Neural crest cell (in vitro differentiated cells): ENCODE results near the gene DNMBP. TPM values are rescaled to one million over a fixed set of nuclear protein-coding genes. Genes with fewer than 3 reads are reported as not detected.
"Not testable (repeated sequence)": the region's sequence is repeated elsewhere in the genome, so short reads cannot be mapped to it uniquely, and the experiment has no call there.

Experiments
- DNase-seq: peaks from one replicate; pipeline ENCODE4 v3.0.0; 2021; ENCODE audit warnings: low read depth, mixed read lengths, low spot score
- H3K27ac Mint-ChIP-seq: one replicate; pipeline ENCODE4 v1.8.0; 2021; ENCODE audit warnings: mild to moderate bottlenecking, mixed read lengths; ENCODE audit not compliant: unreplicated experiment
- H3K27me3 Mint-ChIP-seq: 2 replicates; pipeline ENCODE4 v1.8.0; 2021; ENCODE audit warnings: low read depth, mild to moderate bottlenecking, mixed read lengths
- H3K36me3 Mint-ChIP-seq: 2 replicates; pipeline ENCODE4 v1.8.0; 2021; ENCODE audit warnings: low read depth, mild to moderate bottlenecking, mixed read lengths
- H3K4me1 Mint-ChIP-seq: 2 replicates; pipeline ENCODE4 v1.8.0; 2021; ENCODE audit warnings: mixed read lengths
- H3K4me3 Mint-ChIP-seq: one replicate; pipeline ENCODE4 v1.8.0; 2021; ENCODE audit warnings: mild to moderate bottlenecking, mixed read lengths
- H3K9me3 Mint-ChIP-seq: 2 replicates; pipeline ENCODE4 v1.8.0; 2021; ENCODE audit warnings: mixed read lengths
- total RNA-seq: library from RNA; stranded (reverse); gene quantifications from 2 replicates; pipeline ENCODE4 v1.2.1, GENCODE V29; 2021
- TF ChIP-seq, protein P1 (sequence below): fragments of 200-600 bp; sonication (generic); conservative IDR thresholded peaks from 2 replicates; pipeline ENCODE4 v1.5.0; 2021; ENCODE audit warnings: antibody characterized with exemption, mild to moderate bottlenecking

Gene DNMBP
- total RNA-seq, 1 donor from 2014 or later = 17.8 TPM

GRCh38 chr10:100014071-100014762, 4.5 kb upstream of the DNMBP start:
- H3K27me3 Mint-ChIP-seq = peaks cover 11% of the 10 kb centered on the region
- TF ChIP-seq, protein P1, sequence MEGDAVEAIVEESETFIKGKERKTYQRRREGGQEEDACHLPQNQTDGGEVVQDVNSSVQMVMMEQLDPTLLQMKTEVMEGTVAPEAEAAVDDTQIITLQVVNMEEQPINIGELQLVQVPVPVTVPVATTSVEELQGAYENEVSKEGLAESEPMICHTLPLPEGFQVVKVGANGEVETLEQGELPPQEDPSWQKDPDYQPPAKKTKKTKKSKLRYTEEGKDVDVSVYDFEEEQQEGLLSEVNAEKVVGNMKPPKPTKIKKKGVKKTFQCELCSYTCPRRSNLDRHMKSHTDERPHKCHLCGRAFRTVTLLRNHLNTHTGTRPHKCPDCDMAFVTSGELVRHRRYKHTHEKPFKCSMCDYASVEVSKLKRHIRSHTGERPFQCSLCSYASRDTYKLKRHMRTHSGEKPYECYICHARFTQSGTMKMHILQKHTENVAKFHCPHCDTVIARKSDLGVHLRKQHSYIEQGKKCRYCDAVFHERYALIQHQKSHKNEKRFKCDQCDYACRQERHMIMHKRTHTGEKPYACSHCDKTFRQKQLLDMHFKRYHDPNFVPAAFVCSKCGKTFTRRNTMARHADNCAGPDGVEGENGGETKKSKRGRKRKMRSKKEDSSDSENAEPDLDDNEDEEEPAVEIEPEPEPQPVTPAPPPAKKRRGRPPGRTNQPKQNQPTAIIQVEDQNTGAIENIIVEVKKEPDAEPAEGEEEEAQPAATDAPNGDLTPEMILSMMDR = no peak
- H3K36me3 Mint-ChIP-seq = no peaks in the 10 kb centered on the region
- H3K27ac Mint-ChIP-seq = no peak overlapping the region
- H3K4me1 Mint-ChIP-seq = peaks cover 10% of the 10 kb centered on the region
- no peaks in the 10 kb centered on the region for H3K9me3 Mint-ChIP-seq
- no peak for DNase-seq
- peak overlapping the region; percentile 29 for H3K4me3 Mint-ChIP-seq

- Mint-ChIP-seq H3K4me1 (peaks cover 15% of the 10 kb centered on the region), H3K36me3 (no peaks in the 10 kb centered on the region), H3K9me3 (no peaks in the 10 kb centered on the region), H3K27ac (no peak overlapping the region), H3K27me3 (peaks cover 11% of the 10 kb centered on the region), H3K4me3 (peak overlapping the region; percentile 29)
- TF ChIP-seq, protein P1 = no peak
- DNase-seq = no peak
Observed at GRCh38 chr10:100013621-100014020, 3.9 kb upstream of the DNMBP start.

GRCh38 chr10:100011906-100012305, 2.2 kb upstream of the DNMBP start:
- not testable (repeated sequence) for H3K36me3 Mint-ChIP-seq, H3K27ac Mint-ChIP-seq
- H3K4me1 Mint-ChIP-seq = peaks cover 33% of the 10 kb centered on the region

DNA sequence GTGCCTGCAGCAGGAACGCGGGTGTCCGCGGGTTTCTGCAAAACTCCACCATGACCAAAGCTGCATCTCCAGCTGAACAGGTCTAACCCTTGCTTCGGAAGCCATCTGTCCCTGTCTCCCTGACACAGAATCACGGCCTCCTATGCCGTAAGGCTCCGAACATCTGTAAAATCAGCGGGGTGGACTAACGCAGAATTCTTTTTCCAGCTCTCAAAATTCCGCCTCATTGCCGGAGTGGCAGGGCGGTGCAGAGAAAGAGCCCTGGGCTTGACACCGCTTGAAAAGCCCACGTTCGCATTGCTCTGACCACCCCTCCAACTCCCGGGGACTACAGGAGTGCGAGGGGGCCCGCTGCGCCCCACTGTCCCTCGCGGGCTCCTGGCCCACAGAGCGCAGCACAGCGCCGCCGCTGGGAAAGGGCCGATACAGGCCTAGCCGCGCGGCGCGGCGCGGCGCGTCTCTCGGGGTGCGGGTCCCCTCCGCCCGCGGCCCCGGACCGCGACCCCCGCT, 409 bp downstream of the DNMBP start:
- Mint-ChIP-seq H3K9me3 (no peaks in the 10 kb centered on the region), H3K27me3 (peaks cover 11% of the 10 kb centered on the region), H3K4me3 (peak overlapping the region; percentile 91), H3K4me1 (peaks cover 51% of the 10 kb centered on the region), H3K36me3 (no peaks in the 10 kb centered on the region), H3K27ac (peak overlapping the region; percentile 76)
- DNase-seq = peak; percentile 53
- TF ChIP-seq, protein P1 = no peak

More at GRCh38 chr10:100011906-100012305, 2.2 kb upstream of the DNMBP start:
- DNase-seq, H3K4me3 Mint-ChIP-seq, H3K9me3 Mint-ChIP-seq: not testable (repeated sequence)
- H3K27me3 Mint-ChIP-seq = peaks cover 11% of the 10 kb centered on the region

DNA sequence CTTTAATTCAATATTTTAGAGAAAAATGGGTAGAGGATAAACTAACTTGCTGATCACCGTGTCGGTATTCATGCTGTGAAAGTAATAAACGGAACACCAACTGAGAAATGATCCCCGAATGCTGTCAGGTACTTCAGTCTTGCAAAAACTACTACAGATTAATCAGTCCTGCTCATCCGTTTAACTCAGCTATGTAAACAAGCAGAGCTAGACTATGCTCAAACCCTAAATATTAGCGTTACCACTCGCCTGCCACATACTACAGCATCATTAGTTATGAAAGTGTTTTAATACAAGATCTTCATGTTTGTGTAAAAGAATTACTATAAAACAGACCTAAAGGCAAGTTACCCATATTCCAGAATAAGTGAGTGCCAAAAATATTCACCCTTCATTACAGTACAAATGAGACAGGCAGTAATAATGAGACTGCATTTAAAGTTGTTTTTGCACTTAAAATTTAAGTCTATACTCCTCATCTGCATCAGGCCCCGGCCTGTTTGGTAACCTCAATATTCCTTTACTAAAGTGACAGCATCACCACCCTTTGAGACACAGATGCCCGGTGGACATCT, 952 bp downstream of the DNMBP start:
- Mint-ChIP-seq H3K9me3 (no peaks in the 10 kb centered on the region), H3K27me3 (peaks cover 11% of the 10 kb centered on the region), H3K36me3 (no peaks in the 10 kb centered on the region), H3K4me3 (peak overlapping the region; percentile 91), H3K27ac (peak overlapping the region; percentile 76), H3K4me1 (peaks cover 51% of the 10 kb centered on the region)
- DNase-seq = no peak
- TF ChIP-seq, protein P1 = no peak

DNA sequence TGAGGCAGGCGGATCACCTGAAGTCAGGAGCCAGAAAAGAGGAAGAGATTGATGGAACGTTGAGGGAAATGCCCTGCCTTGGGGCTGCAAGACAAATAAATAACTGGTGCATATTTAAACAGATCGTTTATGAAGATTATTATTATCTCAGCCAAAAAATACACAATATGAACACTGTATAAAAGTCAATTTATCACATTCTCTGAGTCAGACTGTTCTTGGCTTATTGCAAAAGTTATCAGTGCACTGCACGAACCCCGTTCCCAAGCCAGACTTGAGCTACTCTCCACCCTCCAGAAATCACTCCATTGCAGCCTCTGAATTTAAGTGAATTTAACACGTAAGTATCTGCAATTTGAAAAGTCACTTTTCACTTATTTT, 1.6 kb downstream of the DNMBP start:
- Mint-ChIP-seq H3K36me3 (no peaks in the 10 kb centered on the region), H3K9me3 (no peaks in the 10 kb centered on the region), H3K27me3 (peaks cover 11% of the 10 kb centered on the region), H3K4me3 (peak overlapping the region; percentile 91), H3K27ac (no peak overlapping the region), H3K4me1 (peaks cover 51% of the 10 kb centered on the region)
- no peak for DNase-seq
- TF ChIP-seq, protein P1 = no peak
